Suppressor macrophage treated with lipopolysaccharide for 4 hours (primary cell): ENCODE results near the gene FTL.
"Not testable (repeated sequence)": the region's sequence is repeated elsewhere in the genome, so short reads cannot be mapped to it uniquely, and the experiment has no call there.

ENCODE experiments used
- DNase-seq: peaks from one replicate; pipeline ENCODE4 v3.0.0-alpha.2; 2020

Gene FTL

GRCh38 chr19:48965040-48965805 is at the start of gene FTL:
Gene FTL, plus strand, starts transcription at chr19:48965309. Its CDS starts 199 bp downstream, at chr19:48965508.
- peak; percentile 98 for DNase-seq

GRCh38 chr19:48915757-48916156 is 49.4 kb upstream of the FTL start:
- DNase-seq = no peak

- no peak for DNase-seq
Measured at GRCh38 chr19:48918071-48918470, 47.0 kb upstream of the FTL start.

- DNase-seq = no peak
Measured at GRCh38 chr19:48918801-48919247, 46.3 kb upstream of the FTL start.

- DNase-seq = not testable (repeated sequence)
Measured at GRCh38 chr19:48919271-48919670, 45.8 kb upstream of the FTL start.

- no peak for DNase-seq
Measured at GRCh38 chr19:48920949-48921348, 44.2 kb upstream of the FTL start.

GRCh38 chr19:48921721-48922500 is 43.2 kb upstream of the FTL start:
- DNase-seq = no peak

- DNase-seq = no peak
Measured at GRCh38 chr19:48922548-48923490, 42.3 kb upstream of the FTL start.

- peak; percentile 63 for DNase-seq
Measured at GRCh38 chr19:48925240-48925843, 39.8 kb upstream of the FTL start.

- not testable (repeated sequence) for DNase-seq
Measured at GRCh38 chr19:48925890-48926289, 39.2 kb upstream of the FTL start.

GRCh38 chr19:48926909-48927308 is 38.2 kb upstream of the FTL start:
- peak; percentile 96 for DNase-seq

GRCh38 chr19:48927692-48928091 is 37.4 kb upstream of the FTL start:
- DNase-seq = peak; percentile 38

- DNase-seq = no peak
Measured at GRCh38 chr19:48928164-48929025, 36.7 kb upstream of the FTL start.

- peak; percentile 60 for DNase-seq
Measured at GRCh38 chr19:48933382-48933932, 31.7 kb upstream of the FTL start, which contains the start of gene DHDH. Gene DHDH, plus strand, starts transcription at chr19:48933699. Its CDS starts 23 bp downstream, at chr19:48933722.

- no peak for DNase-seq
Measured at GRCh38 chr19:48934837-48935236, 30.3 kb upstream of the FTL start.

GRCh38 chr19:48935864-48936263 is 29.2 kb upstream of the FTL start:
- no peak for DNase-seq

GRCh38 chr19:48938256-48938655 is 26.9 kb upstream of the FTL start:
- no peak for DNase-seq

- DNase-seq = no peak
Measured at GRCh38 chr19:48940902-48941301, 24.2 kb upstream of the FTL start.

GRCh38 chr19:48943081-48943480 is 22.0 kb upstream of the FTL start:
- DNase-seq = no peak

GRCh38 chr19:48945415-48945814 is 19.7 kb upstream of the FTL start:
- no peak for DNase-seq

- DNase-seq = no peak
Measured at GRCh38 chr19:48945817-48946216, 19.3 kb upstream of the FTL start.
